WERI-Rb-1 (cell line): ENCODE results near the gene COG4.

ENCODE experiments used
- DNase-seq: peaks from one replicate; pipeline ENCODE4 v3.0.0-alpha.2; 2020
- H3K27ac ChIP-seq: fragments of 250-450 bp; sonication (Bioruptor Pico); 2 replicates; pipeline ENCODE4 v1.5.1; 2020; ENCODE audit warnings: mild to moderate bottlenecking, moderate library complexity
- H3K27me3 ChIP-seq: fragments of 250-450 bp; sonication (Bioruptor Pico); 2 replicates; pipeline ENCODE4 v1.5.1; 2021; ENCODE audit warnings: mild to moderate bottlenecking, low read depth, moderate library complexity; ENCODE audit not compliant: insufficient read depth, severe bottlenecking
- H3K36me3 ChIP-seq: fragments of 250-450 bp; sonication (Bioruptor Pico); 2 replicates; pipeline ENCODE4 v1.5.1; 2020; ENCODE audit warnings: mild to moderate bottlenecking, moderate library complexity
- H3K4me3 ChIP-seq: 2 replicates; pipeline ENCODE4 v1.5.1; 2011; ENCODE audit warnings: low read depth, mild to moderate bottlenecking, control low read depth, low read length
- H3K9me3 ChIP-seq: fragments of 250-450 bp; sonication (Bioruptor Pico); 2 replicates; pipeline ENCODE4 v1.5.1; 2021; ENCODE audit warnings: mild to moderate bottlenecking, moderate library complexity; ENCODE audit not compliant: severe bottlenecking
- TF ChIP-seq, protein P1 (sequence below): IDR thresholded peaks from 2 replicates; pipeline ENCODE4 v1.5.1; 2011; ENCODE audit warnings: low read depth, mild to moderate bottlenecking, control low read depth, inconsistent platforms, low read length

The COG4 gene

DNA sequence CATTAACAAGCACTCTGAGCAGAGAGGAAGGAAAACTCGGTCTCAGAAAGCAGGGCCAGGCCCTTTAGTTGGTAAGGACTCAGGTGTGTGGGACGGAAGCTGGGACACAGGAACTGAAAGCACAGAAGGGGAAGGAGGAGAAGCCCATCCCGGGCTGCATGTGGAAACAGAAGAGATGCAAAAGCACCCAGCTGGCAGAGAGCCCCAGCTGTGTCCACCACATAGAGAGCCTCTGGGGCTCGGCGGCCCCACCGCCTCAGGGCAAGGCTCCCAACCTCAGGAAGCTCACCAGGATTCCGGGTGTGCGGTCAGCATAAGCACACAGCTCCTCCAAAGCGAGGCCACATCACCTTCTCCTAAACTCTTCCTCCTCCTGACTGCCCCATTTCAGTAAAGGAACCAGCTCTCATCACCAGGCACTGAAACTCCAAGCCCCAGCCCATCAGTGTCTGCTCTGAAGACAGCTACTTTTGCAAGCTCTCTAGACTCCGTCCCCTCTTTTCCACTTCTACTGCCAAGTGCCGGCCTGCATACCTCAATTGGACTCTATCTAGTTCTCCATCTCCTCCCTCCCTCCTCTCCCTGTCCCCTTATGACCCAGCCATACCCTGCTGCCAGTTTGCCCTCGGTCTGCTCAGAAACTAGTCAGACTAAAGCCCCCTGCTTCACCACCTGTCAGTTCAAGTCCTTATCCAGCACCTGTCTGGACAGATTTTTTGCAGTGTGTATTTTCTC, 90.5 kb downstream of the COG4 start:
- H3K27me3 ChIP-seq = no peaks in the 10 kb centered on the region
- TF ChIP-seq, protein P1, sequence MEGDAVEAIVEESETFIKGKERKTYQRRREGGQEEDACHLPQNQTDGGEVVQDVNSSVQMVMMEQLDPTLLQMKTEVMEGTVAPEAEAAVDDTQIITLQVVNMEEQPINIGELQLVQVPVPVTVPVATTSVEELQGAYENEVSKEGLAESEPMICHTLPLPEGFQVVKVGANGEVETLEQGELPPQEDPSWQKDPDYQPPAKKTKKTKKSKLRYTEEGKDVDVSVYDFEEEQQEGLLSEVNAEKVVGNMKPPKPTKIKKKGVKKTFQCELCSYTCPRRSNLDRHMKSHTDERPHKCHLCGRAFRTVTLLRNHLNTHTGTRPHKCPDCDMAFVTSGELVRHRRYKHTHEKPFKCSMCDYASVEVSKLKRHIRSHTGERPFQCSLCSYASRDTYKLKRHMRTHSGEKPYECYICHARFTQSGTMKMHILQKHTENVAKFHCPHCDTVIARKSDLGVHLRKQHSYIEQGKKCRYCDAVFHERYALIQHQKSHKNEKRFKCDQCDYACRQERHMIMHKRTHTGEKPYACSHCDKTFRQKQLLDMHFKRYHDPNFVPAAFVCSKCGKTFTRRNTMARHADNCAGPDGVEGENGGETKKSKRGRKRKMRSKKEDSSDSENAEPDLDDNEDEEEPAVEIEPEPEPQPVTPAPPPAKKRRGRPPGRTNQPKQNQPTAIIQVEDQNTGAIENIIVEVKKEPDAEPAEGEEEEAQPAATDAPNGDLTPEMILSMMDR = no peak
- peak; percentile 66 for DNase-seq
- peak overlapping the region; percentile 73 for H3K27ac ChIP-seq
- H3K9me3 ChIP-seq = no peaks in the 10 kb centered on the region
- H3K36me3 ChIP-seq = peaks cover 34% of the 10 kb centered on the region
- H3K4me3 ChIP-seq = no peak overlapping the region; the same call in 1 of the 2 replicates

DNA sequence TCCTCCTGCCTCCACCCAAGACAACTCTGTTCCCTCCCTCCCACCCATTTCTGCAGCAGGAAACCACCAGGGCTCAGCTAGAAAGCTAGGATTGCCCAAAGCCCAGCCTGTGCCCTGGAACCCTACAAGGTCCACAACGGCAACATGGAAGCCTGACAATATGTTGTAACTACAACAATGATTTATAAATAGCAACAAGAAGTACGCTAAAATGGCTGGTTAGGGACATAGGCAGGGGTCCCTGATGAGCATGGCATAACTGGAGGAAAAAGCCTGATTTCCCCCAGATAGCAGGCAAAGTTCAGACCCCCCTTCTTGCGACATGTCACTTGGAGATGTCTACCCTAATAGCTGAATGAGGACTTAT, 91.0 kb downstream of the COG4 start:
- Histone ChIP-seq H3K4me3 (no peak overlapping the region), H3K36me3 (peaks cover 38% of the 10 kb centered on the region), H3K9me3 (no peaks in the 10 kb centered on the region), H3K27ac (peak overlapping the region; percentile 73), H3K27me3 (no peaks in the 10 kb centered on the region)
- TF ChIP-seq, protein P1 = no peak
- DNase-seq = no peak

DNA sequence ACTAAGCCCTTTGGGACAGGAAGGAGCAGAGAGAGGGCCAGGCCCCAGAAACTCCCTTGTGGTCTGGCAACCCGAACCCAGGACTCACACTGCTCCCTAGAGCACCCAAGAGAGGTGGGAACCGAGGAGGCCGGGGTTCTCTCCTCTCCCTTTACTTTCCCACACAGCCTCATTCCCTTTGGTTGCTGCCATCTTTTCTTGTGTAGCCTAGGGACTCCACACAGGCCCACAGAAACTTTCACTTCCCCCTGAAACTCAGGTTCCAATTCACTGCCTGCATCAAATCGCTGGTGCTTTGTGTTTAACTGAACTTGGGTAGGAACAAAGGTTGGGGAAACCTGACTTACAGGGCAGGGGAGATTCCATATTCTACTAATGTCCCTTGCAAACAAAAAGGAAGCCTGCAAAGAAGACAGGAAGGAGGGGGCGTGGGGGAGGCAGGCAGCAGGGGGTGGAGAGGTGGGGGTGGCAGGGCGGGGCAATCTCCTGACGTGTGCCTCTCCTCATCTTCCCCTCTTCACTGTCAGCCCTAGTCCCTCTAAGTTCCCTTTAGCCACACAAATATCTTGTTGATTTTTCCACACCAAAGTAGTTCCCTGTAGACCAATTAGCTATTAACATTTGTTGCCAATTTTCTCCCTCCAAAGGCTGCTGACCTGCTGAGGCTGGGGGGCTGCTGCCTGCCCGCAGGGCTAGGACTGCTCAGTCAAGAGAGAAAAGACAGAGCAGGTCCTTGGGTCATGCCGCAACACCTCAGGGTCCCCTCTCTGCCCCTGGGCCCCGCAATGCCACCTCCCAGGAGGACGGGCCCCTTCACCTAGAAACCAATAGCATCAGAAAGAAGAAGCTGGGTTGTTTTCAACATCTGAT, 92.5 kb downstream of the COG4 start:
- no peak for DNase-seq
- H3K27ac ChIP-seq = peak overlapping the region; percentile 90
- H3K4me3 ChIP-seq = no peak overlapping the region
- H3K27me3 ChIP-seq = no peaks in the 10 kb centered on the region
- TF ChIP-seq, protein P1 = no peak
- H3K9me3 ChIP-seq = no peaks in the 10 kb centered on the region
- peaks cover 38% of the 10 kb centered on the region for H3K36me3 ChIP-seq
